Activated T-cell treated with anti-CD3 and anti-CD28 coated beads, Interleukin-2, amount 50 U/mL, for 4 hours (primary cell): ENCODE results near the gene MAPK8IP3. TPM values are rescaled to one million over a fixed set of nuclear protein-coding genes. Genes with fewer than 3 reads are reported as not detected.
"Not testable (repeated sequence)": the region's sequence is repeated elsewhere in the genome, so short reads cannot be mapped to it uniquely, and the experiment has no call there.

ENCODE experiments used
- ATAC-seq, 2 donors: fragments of 200-7000 bp; cut with Tn5 transposase; one replicate each; pipeline ENCODE4 v1.10.0; 2021
- DNase-seq: peaks from one replicate; pipeline ENCODE4 v3.0.0-alpha.2; 2020
- H3K27me3 Mint-ChIP-seq: one replicate; pipeline ENCODE4 v1.8.0; 2021; ENCODE audit warnings: low read depth, mixed read lengths
- H3K36me3 Mint-ChIP-seq: one replicate; pipeline ENCODE4 v1.8.0; 2022; ENCODE audit warnings: mixed read lengths; ENCODE audit not compliant: insufficient read depth
- H3K4me1 Mint-ChIP-seq: one replicate; pipeline ENCODE4 v1.8.0; 2021; ENCODE audit warnings: low read depth, mixed read lengths
- H3K4me3 Mint-ChIP-seq: one replicate; pipeline ENCODE4 v1.8.0; 2021; ENCODE audit warnings: mild to moderate bottlenecking, moderate library complexity, mixed read lengths
- H3K9me3 Mint-ChIP-seq: one replicate; pipeline ENCODE4 v1.8.0; 2021; ENCODE audit warnings: mixed read lengths
- total RNA-seq, 3 donors: library from RNA; stranded (reverse); gene quantifications; one replicate each; pipeline ENCODE4 v1.2.1, GENCODE V29; 2021

Gene MAPK8IP3
- total RNA-seq, 3 donors from 2014 or later: 76.3 to 89.4 (median 78.1) TPM

GRCh38 chr16:1731073-1731472 lies 25.1 kb downstream of the MAPK8IP3 start:
- H3K4me3 Mint-ChIP-seq: no peak overlapping the region
- ATAC-seq: no peak

GRCh38 chr16:1731603-1732002 lies 25.6 kb downstream of the MAPK8IP3 start:
- Mint-ChIP-seq H3K27me3 (no peaks in the 10 kb centered on the region), H3K4me3 (no peak overlapping the region), H3K9me3 (no peaks in the 10 kb centered on the region), H3K4me1 (peaks cover 3% of the 10 kb centered on the region), H3K36me3 (peaks cover 13% of the 10 kb centered on the region)
- DNase-seq (no peak), ATAC-seq (no peak)

More at GRCh38 chr16:1731073-1731472, 25.1 kb downstream of the MAPK8IP3 start:
- Mint-ChIP-seq H3K27me3 (no peaks in the 10 kb centered on the region), H3K9me3 (no peaks in the 10 kb centered on the region), H3K4me1 (peaks cover 3% of the 10 kb centered on the region), H3K36me3 (peaks cover 13% of the 10 kb centered on the region)
- no peak for DNase-seq

DNA sequence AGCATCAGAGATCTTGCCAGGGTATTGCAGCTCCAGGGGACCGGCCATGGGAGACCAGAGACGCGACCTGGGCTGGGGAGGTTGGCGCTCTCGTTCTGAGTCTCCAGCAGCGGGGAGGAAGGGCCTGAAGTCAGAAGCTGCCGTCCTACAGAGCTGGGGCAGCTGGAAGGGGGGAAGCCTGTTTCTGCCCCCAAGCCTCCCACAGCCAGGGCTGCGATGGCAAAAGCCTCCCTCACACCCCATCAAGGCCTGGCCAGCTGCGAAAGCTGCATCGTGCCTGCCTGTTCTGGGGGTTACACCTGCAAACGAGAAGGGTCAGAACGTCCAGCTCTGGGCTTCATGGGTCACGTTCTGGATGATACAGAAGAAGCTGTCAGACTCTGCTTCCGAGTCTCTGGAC lies 26.1 kb downstream of the MAPK8IP3 start:
- DNase-seq (no peak), ATAC-seq (no peak)
- Mint-ChIP-seq H3K36me3 (peaks cover 10% of the 10 kb centered on the region), H3K4me3 (no peak overlapping the region), H3K4me1 (peaks cover under 1% of the 10 kb centered on the region), H3K9me3 (no peaks in the 10 kb centered on the region), H3K27me3 (no peaks in the 10 kb centered on the region)

DNA sequence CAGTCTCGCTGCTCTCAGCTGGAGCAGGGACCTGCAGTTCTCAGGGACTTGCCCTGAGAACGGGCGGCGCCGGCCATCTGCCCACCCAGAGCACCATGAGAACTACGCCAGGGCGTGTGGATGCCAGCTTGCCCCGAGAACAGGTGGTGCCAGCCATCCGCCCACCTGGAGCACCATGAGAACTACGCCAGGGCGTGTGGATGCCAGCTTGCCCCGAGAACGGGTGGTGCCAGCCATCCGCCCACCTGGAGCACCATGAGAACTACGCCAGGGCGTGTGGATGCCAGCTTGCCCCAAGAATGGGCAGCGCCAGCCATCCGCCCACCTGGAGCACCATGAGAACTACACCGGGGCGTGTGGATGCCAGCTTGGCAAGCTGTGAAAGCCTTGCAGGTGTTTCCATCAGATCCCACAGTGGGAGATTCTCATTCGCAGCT lies 26.6 kb downstream of the MAPK8IP3 start:
- not testable (repeated sequence) for H3K36me3 Mint-ChIP-seq, DNase-seq, H3K9me3 Mint-ChIP-seq, H3K4me1 Mint-ChIP-seq, H3K27me3 Mint-ChIP-seq, ATAC-seq, H3K4me3 Mint-ChIP-seq

DNA sequence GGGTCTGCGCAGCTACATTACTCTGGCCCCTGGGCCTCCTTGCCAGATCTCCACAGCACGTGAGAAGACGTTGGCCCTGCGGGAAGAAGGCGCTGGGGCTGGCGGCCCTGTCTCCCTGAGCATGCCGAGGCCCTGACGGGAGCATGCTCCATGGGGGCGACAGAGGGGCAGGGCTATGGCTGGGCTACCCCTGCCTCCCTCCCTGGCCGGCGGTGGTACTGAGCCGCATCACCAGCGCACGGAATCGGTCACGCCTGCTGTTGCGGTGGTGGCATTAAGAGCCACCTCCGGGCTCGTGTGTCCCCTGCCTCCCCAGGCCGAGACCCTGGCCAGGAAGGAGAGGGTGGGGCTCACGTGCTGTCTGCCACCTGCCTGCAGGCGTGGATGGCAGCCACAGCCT lies 28.1 kb downstream of the MAPK8IP3 start:
- Mint-ChIP-seq H3K4me1 (no peaks in the 10 kb centered on the region), H3K9me3 (no peaks in the 10 kb centered on the region), H3K27me3 (no peaks in the 10 kb centered on the region), H3K4me3 (no peak overlapping the region), H3K36me3 (peaks cover 3% of the 10 kb centered on the region)
- no peak for ATAC-seq
- no peak for DNase-seq

DNA sequence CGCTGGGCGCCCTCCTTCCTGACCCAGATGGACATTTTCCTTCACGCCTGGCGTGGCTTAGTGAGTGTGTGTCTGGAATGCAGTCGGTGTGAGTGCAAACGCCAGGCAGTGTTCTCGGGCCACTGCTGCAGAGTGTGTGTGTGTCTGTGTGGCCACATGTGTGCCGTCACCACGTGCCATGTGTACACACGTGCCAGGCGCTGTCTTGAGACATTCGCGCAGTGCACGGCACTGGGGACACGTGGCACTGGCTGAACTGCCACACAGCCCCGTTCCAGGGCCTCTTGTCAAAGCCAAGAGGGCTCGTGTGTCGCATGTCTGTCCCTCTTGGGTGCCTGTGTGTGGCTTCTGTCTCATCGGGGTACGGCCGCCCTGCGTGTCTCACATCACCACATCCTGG lies 28.8 kb downstream of the MAPK8IP3 start:
- Mint-ChIP-seq H3K4me1 (no peaks in the 10 kb centered on the region), H3K4me3 (no peak overlapping the region), H3K9me3 (no peaks in the 10 kb centered on the region), H3K27me3 (no peaks in the 10 kb centered on the region), H3K36me3 (peaks cover 3% of the 10 kb centered on the region)
- no peak for DNase-seq
- no peak for ATAC-seq

- Mint-ChIP-seq H3K4me3 (no peak overlapping the region), H3K9me3 (no peaks in the 10 kb centered on the region), H3K27me3 (no peaks in the 10 kb centered on the region), H3K4me1 (no peaks in the 10 kb centered on the region), H3K36me3 (peaks cover 5% of the 10 kb centered on the region)
- ATAC-seq (no peak), DNase-seq (no peak)
These were observed 34.2 kb downstream of the MAPK8IP3 start for GRCh38 chr16:1740234-1740633.

DNA sequence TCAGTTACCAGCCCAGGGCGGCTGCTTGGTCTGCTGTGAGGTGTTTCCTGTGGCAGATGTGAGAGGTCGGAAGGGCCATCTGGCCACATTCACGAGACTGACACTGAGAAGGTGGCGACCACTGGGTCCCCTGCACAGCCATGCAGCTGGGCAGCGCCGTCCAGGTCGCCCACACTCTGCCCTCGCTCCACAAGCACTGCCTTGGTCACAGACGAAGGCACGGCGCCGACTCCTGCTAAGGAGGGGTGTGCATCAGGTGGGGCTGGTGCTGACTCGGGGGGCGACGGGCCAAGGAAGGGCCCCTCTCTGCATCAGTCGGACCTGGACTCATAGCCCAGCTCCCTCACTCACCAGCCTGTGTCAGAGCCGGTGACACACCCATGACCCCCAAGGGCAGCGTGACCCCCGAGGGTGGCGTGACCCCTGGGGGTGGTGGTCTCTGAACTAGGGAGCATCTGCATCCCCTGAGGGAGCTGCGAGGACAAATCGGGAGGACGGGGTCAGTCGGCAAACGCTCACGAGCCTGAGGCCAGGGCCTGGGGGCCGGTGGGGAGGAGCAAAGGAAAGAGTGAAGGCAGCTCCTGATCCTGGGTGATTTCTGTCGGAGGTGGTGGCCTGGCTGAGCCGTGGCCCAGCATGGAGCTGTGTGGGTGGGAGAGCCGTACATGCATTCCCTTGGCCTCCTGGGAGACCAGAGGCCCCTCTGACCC lies 34.9 kb downstream of the MAPK8IP3 start:
- H3K4me1 Mint-ChIP-seq: no peaks in the 10 kb centered on the region
- no peak overlapping the region for H3K4me3 Mint-ChIP-seq
- ATAC-seq: no peak
- H3K36me3 Mint-ChIP-seq: peaks cover 5% of the 10 kb centered on the region
- H3K27me3 Mint-ChIP-seq: no peaks in the 10 kb centered on the region
- H3K9me3 Mint-ChIP-seq: no peaks in the 10 kb centered on the region
- DNase-seq: no peak

GRCh38 chr16:1741553-1742165 lies 35.7 kb downstream of the MAPK8IP3 start:
- ATAC-seq (no peak), DNase-seq (no peak)
- H3K27me3 Mint-ChIP-seq: no peaks in the 10 kb centered on the region
- no peak overlapping the region for H3K4me3 Mint-ChIP-seq
- H3K36me3 Mint-ChIP-seq: peaks cover 5% of the 10 kb centered on the region
- no peaks in the 10 kb centered on the region for H3K4me1 Mint-ChIP-seq
- H3K9me3 Mint-ChIP-seq: no peaks in the 10 kb centered on the region

DNA sequence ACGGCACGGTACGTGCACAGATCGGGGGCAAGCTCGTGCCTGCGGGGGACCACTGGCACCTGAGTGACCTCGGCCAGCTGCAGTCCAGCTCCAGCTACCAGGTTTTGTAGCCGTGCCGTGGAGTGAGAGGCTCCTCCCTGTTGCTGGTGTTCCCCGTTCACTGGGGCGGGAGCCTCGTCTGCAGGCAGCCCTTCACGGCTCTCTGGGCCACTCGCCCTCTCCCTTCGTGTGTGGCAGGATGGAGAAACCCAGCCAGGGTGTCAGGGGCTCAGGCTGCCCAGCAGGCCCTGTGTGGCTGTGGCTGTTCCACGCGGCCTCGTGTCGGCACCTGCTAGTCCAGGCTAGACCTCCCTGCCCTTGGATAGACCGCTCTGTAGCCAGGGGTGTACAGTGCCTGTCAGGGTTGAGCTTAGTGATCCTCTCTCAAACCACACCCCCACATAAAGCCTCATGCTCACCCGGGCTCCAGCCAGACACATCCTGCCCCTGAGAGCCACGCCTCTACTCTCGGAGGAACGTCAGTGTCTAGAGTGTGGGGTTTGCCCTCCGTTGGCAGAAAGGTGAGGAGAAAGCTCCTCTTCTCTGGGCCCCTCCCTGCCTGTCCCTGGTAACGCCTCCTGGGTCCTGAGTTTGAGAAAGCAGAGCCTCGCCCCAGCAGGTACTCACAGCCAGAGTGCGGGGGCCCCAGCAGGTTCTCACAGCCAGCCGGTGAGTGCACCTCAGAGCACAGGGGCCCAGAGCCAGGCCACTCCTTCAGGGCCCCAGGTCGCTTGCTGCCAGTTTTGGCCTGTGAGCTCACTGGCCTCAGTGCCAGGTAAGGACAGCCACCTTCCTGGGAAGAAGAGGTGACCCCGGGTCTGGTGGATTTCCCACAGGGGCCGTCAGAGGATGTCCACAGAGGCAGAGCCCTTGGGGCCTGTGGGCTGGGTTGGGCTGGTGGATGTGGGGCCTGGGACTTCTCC lies 37.7 kb downstream of the MAPK8IP3 start:
- ATAC-seq: no peak
- no peaks in the 10 kb centered on the region for H3K4me1 Mint-ChIP-seq

GRCh38 chr16:1744338-1744840 lies 38.4 kb downstream of the MAPK8IP3 start:
- ATAC-seq (no peak), DNase-seq (no peak)
- H3K27me3 Mint-ChIP-seq: no peaks in the 10 kb centered on the region
- peaks cover 9% of the 10 kb centered on the region for H3K36me3 Mint-ChIP-seq
- no peak overlapping the region for H3K4me3 Mint-ChIP-seq
- no peaks in the 10 kb centered on the region for H3K9me3 Mint-ChIP-seq
- H3K4me1 Mint-ChIP-seq: no peaks in the 10 kb centered on the region

More for the DNA sequence above, 37.7 kb downstream of the MAPK8IP3 start:
- Mint-ChIP-seq H3K36me3 (peaks cover 9% of the 10 kb centered on the region), H3K9me3 (no peaks in the 10 kb centered on the region), H3K27me3 (no peaks in the 10 kb centered on the region), H3K4me3 (no peak overlapping the region)
- DNase-seq: no peak

DNA sequence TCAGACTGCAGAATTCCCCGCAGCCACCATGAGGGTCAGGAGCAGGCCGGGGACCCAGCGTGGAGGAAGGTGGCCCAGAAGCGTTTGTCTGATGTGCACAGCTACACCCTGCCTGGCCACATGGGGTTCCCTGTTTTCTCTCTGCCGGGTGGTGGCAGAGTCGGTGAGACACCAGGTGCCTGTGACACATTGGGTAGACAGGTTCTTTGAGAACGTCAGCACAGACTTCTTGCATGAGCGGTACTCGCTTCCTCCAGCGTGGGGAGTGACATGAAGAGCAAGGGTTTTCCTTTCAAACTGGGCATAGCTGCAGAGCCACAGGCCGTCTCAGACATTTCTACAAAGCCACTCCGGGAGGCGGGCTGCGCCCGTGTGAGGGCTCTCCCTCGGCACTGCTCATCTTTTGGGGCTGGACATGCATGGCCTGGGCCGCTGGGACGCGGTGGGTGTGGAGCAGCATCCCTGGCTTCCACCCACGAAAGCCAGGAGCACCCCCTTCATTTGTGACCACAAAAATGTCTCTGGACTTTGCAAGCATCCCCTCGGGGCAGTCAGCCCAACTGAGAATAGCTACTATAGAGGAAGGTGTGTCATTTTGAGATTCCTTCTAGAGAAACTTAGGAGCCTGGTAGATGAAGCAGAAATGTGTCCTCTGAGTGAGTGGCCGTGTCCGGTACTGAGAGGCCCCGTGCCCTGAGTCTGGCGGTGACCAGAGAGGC lies 39.3 kb downstream of the MAPK8IP3 start:
- Mint-ChIP-seq H3K9me3 (no peaks in the 10 kb centered on the region), H3K4me3 (no peak overlapping the region), H3K4me1 (no peaks in the 10 kb centered on the region), H3K36me3 (peaks cover 9% of the 10 kb centered on the region), H3K27me3 (no peaks in the 10 kb centered on the region)
- no peak for ATAC-seq
- no peak for DNase-seq

- Mint-ChIP-seq H3K4me3 (no peak overlapping the region), H3K9me3 (no peaks in the 10 kb centered on the region), H3K27me3 (no peaks in the 10 kb centered on the region), H3K36me3 (peaks cover 9% of the 10 kb centered on the region), H3K4me1 (no peaks in the 10 kb centered on the region)
- no peak for DNase-seq
- ATAC-seq: no peak
These were observed 40.1 kb downstream of the MAPK8IP3 start for GRCh38 chr16:1745900-1746692.
